Natural killer cell (primary cell): ENCODE results near the gene MSI2. TPM values are rescaled to one million over a fixed set of nuclear protein-coding genes. Genes with fewer than 3 reads are reported as not detected.

Experiments
- ATAC-seq, 3 donors: fragments of 150-1000 bp in 2 of 3; fragments of 200-7000 bp in 1 of 3; cut with Tn5 transposase; 1 replicate in 1 of 3; 2 replicates in 2 of 3; pipeline ENCODE4 v1.10.0; 2021; ENCODE audit warnings: mild to moderate bottlenecking in 2 of 3, moderate library complexity in 2 of 3
- DNase-seq, 2 donors: peaks; one replicate each; pipeline versions ENCODE4 v3.0.0 to v3.0.0-alpha.2; 2013 to 2021; ENCODE audit warnings: mixed read lengths in 1 of 2
- H3K27ac ChIP-seq: one replicate; pipeline ENCODE4 v1.5.1; 2013; ENCODE audit warnings: mild to moderate bottlenecking, low read length
- H3K27me3 ChIP-seq: one replicate; pipeline ENCODE4 v1.6.1; 2013; ENCODE audit warnings: low read length; ENCODE audit not compliant: control insufficient read depth, insufficient read depth
- H3K36me3 ChIP-seq: one replicate; pipeline ENCODE4 v1.6.1; 2013; ENCODE audit warnings: low read length; ENCODE audit not compliant: control insufficient read depth, insufficient read depth
- H3K4me1 ChIP-seq: one replicate; pipeline ENCODE4 v1.6.1; 2013; ENCODE audit warnings: low read length; ENCODE audit not compliant: control insufficient read depth, insufficient read depth
- H3K4me3 ChIP-seq: one replicate; pipeline ENCODE4 v1.5.1; 2013; ENCODE audit warnings: low read length
- H3K9me3 ChIP-seq: one replicate; pipeline ENCODE4 v1.6.1; 2013; ENCODE audit warnings: low read length; ENCODE audit not compliant: control insufficient read depth, insufficient read depth
- H3K27ac Mint-ChIP-seq, 2 donors: one replicate each; pipeline ENCODE4 v1.8.0; 2022; ENCODE audit warnings: mild to moderate bottlenecking in 2 of 2, mixed read lengths in 2 of 2, moderate library complexity in 1 of 2
- H3K27me3 Mint-ChIP-seq, 2 donors: one replicate each; pipeline ENCODE4 v1.8.0; 2022; ENCODE audit warnings: low read depth in 2 of 2, mixed read lengths in 2 of 2
- H3K36me3 Mint-ChIP-seq: one replicate; pipeline ENCODE4 v1.8.0; 2022; ENCODE audit warnings: mixed read lengths
- H3K4me1 Mint-ChIP-seq, 2 donors: one replicate each; pipeline ENCODE4 v1.8.0; 2022; ENCODE audit warnings: mixed read lengths in 2 of 2
- H3K4me3 Mint-ChIP-seq: one replicate; pipeline ENCODE4 v1.8.0; 2022; ENCODE audit warnings: mild to moderate bottlenecking, moderate library complexity, mixed read lengths
- H3K9me3 Mint-ChIP-seq, 2 donors: one replicate each; pipeline ENCODE4 v1.8.0; 2022; ENCODE audit warnings: mixed read lengths in 2 of 2
- WGBS: methylation state at CpG from one replicate; pipeline ENCODE4 v1.1.7; 2013; ENCODE audit warnings: missing lambda C conversion rate; ENCODE audit not compliant: insufficient coverage; 5-methylcytosine and 5-hydroxymethylcytosine counted together
- intact Hi-C: fragments of 100-400 bp; cut with micrococcal nuclease; formaldehyde crosslinking; loops from one replicate; pipeline ENCODE4 v1.14.2; 2022
- total RNA-seq, 4 donors: library from RNA; stranded (reverse); fragments of 120-200 nt in 1 of 4; gene quantifications; one replicate each; pipeline versions ENCODE4 v1.2.3 to v1.2.4, GENCODE V29; 2013 to 2022
- TF ChIP-seq, protein P1 (sequence below): fragments of 200-600 bp; IDR thresholded peaks from one replicate; pipeline ENCODE4 v1.8.0; 2022; ENCODE audit warnings: antibody characterized with exemption

The MSI2 gene
- total RNA-seq, 3 donors from 2014 or later (not counting 1 experiment from before 2014, with no cell fraction given): 95.5 to 145 (median 96.8) TPM

DNA sequence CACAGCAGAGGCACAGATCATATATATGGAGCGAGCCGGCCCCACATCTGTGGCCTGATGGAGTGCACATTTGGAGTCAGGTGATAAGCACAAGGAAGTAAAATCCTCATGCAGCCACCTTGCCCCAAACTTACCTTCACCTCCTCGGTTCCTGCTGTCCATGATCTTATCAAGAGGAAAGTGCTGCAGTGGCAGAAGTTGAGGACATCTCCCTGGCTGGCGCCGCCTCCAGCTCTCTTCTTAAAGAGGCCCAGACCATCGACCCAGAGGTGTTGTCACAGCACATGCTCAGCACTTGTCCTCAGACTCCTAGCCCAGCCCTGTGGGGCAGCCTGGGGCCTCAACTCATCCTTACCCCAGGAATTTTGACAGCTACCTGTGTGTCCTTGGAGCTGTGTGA is 276.2 kb downstream of the MSI2 start:
- 73% methylated on average over 6 of the region's 6 CpGs for WGBS
- TF ChIP-seq, protein P1, sequence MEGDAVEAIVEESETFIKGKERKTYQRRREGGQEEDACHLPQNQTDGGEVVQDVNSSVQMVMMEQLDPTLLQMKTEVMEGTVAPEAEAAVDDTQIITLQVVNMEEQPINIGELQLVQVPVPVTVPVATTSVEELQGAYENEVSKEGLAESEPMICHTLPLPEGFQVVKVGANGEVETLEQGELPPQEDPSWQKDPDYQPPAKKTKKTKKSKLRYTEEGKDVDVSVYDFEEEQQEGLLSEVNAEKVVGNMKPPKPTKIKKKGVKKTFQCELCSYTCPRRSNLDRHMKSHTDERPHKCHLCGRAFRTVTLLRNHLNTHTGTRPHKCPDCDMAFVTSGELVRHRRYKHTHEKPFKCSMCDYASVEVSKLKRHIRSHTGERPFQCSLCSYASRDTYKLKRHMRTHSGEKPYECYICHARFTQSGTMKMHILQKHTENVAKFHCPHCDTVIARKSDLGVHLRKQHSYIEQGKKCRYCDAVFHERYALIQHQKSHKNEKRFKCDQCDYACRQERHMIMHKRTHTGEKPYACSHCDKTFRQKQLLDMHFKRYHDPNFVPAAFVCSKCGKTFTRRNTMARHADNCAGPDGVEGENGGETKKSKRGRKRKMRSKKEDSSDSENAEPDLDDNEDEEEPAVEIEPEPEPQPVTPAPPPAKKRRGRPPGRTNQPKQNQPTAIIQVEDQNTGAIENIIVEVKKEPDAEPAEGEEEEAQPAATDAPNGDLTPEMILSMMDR: no peak
- no peaks in the 10 kb centered on the region for H3K9me3 Mint-ChIP-seq
- H3K4me3 Mint-ChIP-seq: no peak overlapping the region
- H3K36me3 Mint-ChIP-seq: no peaks in the 10 kb centered on the region
- Histone ChIP-seq H3K27ac (no peak overlapping the region), H3K27me3 (no peaks in the 10 kb centered on the region), H3K36me3 (no peaks in the 10 kb centered on the region), H3K4me3 (no peak overlapping the region), H3K4me1 (peaks cover 14% of the 10 kb centered on the region), H3K9me3 (no peaks in the 10 kb centered on the region)
- H3K27ac Mint-ChIP-seq: no peak overlapping the region
- no peak for ATAC-seq
- no peak for DNase-seq
- intact Hi-C loops: no loop called here
- H3K27me3 Mint-ChIP-seq: no peaks in the 10 kb centered on the region
- peaks cover 15 to 27% of the 10 kb centered on the region in 2 donors for H3K4me1 Mint-ChIP-seq

DNA sequence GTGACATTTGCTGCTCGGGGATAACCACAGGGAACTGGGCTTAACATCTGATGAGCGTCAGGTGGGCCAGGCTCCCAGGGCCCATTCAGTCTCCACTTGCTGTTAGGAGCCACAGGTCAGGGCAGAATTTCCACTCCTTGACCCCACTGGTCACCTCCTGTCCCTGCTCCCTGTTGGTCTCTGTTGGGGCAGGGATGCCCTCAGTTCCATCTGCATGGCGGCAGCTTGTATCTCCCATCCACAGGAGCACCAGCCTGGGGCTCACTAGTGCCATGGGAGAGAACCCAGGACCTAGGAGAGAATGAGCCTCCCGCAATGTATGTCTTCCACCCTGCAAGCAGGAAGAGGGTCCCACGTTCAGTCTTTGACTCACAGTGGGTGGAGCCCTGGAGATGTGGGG is 276.6 kb downstream of the MSI2 start:
- Mint-ChIP-seq H3K36me3 (no peaks in the 10 kb centered on the region), H3K4me3 (no peak overlapping the region), H3K9me3 (no peaks in the 10 kb centered on the region), H3K27ac (no peak overlapping the region), H3K27me3 (no peaks in the 10 kb centered on the region), H3K4me1 (peaks cover 19 to 31% of the 10 kb centered on the region in 2 donors)
- ATAC-seq: no peak
- no peaks in the 10 kb centered on the region for H3K27me3 ChIP-seq
- no peak overlapping the region for H3K4me3 ChIP-seq
- H3K9me3 ChIP-seq: no peaks in the 10 kb centered on the region
- H3K36me3 ChIP-seq: no peaks in the 10 kb centered on the region
- peaks cover 18% of the 10 kb centered on the region for H3K4me1 ChIP-seq
- intact Hi-C loops: no loop called here
- DNase-seq: no peak
- TF ChIP-seq, protein P1: no peak
- H3K27ac ChIP-seq: no peak overlapping the region
- 76% methylated on average over 5 of the region's 5 CpGs for WGBS

DNA sequence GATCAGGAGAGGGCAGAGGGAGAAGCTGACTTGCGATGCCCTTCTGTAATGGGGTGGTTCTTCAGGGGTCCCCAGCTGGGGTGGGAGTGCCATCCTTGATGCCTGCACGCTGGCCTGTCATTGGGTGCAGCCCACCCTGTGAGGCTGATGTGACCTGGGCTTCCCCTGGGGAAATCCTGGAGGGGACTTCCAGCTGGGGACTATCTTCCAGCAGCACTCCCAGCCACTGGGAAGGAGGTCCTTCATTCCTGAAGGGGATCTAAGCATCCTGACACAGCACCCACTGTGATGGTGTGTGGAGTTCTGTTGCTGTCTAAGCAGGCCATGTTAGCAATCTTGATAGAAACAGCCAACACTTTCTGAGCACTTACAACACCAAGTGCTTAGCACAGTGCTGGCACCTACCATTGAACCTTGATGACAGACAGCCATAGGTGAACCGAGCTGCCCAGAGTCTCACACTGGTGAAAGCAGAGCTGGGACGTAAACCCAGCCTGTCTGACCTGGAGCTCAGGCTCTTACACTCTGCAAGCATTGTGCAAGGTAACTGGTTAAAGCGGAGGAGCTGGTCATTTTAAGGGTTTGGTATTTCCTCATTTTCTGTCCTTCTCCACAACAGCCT is 277.5 kb downstream of the MSI2 start:
- Mint-ChIP-seq H3K27ac (no peak overlapping the region), H3K36me3 (no peaks in the 10 kb centered on the region), H3K27me3 (no peaks in the 10 kb centered on the region), H3K4me3 (no peak overlapping the region), H3K4me1 (peaks cover 21 to 37% of the 10 kb centered on the region in 2 donors), H3K9me3 (no peaks in the 10 kb centered on the region)
- TF ChIP-seq, protein P1: no peak
- intact Hi-C loops: no loop called here
- WGBS: 93% methylated on average over 5 of the region's 5 CpGs
- ATAC-seq (no peak), DNase-seq (no peak)
- Histone ChIP-seq H3K4me3 (no peak overlapping the region), H3K36me3 (no peaks in the 10 kb centered on the region), H3K9me3 (no peaks in the 10 kb centered on the region), H3K27me3 (no peaks in the 10 kb centered on the region), H3K27ac (no peak overlapping the region), H3K4me1 (peaks cover 22% of the 10 kb centered on the region)

DNA sequence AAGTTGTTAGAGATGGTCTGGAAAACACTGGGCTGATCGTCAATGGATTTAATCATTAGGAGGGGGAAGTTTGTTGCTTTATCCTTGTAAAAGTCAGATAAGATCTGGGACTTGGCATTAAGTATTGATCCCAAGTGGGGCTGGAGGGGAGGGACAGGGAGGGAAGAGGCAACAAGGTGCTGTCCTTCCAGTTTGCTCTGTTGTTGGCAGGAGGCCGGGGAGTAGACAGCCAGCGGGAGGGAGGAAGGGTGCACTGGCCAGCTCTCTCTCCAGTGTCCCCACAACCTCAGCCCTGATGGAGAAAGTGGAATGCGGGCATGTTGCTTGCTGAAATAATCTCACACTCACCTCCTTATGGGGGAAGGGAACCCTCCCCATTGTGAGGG is 278.5 kb downstream of the MSI2 start:
- peaks cover 21 to 31% of the 10 kb centered on the region in 2 donors for H3K4me1 Mint-ChIP-seq
- 100% methylated on average over 3 of the region's 4 CpGs for WGBS
- no peaks in the 10 kb centered on the region for H3K36me3 Mint-ChIP-seq
- no peak for DNase-seq
- Histone ChIP-seq H3K36me3 (no peaks in the 10 kb centered on the region), H3K4me3 (no peak overlapping the region), H3K4me1 (peaks cover 20% of the 10 kb centered on the region), H3K9me3 (no peaks in the 10 kb centered on the region), H3K27ac (no peak overlapping the region), H3K27me3 (no peaks in the 10 kb centered on the region)
- H3K27me3 Mint-ChIP-seq: no peaks in the 10 kb centered on the region
- no peak overlapping the region for H3K27ac Mint-ChIP-seq
- ATAC-seq: no peak
- intact Hi-C loops: no loop called here
- TF ChIP-seq, protein P1: no peak
- no peak overlapping the region for H3K4me3 Mint-ChIP-seq
- no peaks in the 10 kb centered on the region for H3K9me3 Mint-ChIP-seq
